Activated naive CD4-positive, alpha-beta T cell treated with anti-CD3 and anti-CD28 coated beads, Interleukin-2, amount 50 U/mL, for 16 hours (primary cell): ENCODE measurements around the gene STX17.
A peak's percentile ranks its signal among the peaks of the same experiment; 100 is the strongest.
"Not testable (repeated sequence)": the region's sequence is repeated elsewhere in the genome, so short reads cannot be mapped to it uniquely, and the experiment has no call there.

Experiments used
- DNase-seq: peaks from one replicate; pipeline ENCODE4 v3.0.0-alpha.2; 2020

The STX17 gene

DNA sequence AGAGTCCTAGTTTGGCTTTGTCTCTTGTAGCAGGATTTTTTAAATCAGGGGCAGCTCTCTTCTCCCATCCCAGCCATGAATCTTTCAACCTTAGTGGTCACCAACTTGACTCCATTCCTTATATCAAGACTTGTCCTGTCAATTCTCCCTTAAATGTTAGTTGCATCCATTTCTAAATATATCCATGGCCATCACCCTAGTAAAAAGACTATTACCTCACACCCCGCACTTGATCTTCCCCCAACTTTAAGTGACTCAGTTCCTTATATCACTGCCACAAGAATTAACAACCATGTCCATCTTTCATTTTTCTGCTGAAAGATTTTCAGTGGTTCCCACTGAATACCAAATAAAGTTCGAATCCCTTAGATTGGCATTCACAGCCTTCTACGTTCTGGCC lies 67.0 kb downstream of the STX17 start:
- no peak for DNase-seq

GRCh38 chr9:99977033-99977792 lies 70.8 kb downstream of the STX17 start:
- DNase-seq = no peak

DNA sequence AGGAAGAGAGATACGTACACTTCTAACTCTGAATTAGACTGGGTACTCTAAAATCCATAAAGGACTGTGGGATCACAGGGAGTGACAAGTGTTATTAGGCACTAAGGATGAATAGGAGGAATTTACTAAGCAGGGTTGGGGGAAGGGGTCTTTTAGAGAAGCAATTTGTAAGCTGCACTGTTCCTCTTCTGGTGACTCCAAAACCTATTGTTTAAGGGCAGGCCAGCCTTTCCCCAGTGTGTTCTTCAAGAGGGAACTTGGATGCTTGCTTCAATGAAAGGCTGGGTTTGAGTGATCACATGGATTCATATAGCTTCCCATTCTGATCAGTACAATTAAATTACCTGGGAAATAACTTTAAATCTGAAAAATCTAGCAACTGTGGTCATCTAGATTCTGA lies 71.8 kb downstream of the STX17 start:
- no peak for DNase-seq

DNA sequence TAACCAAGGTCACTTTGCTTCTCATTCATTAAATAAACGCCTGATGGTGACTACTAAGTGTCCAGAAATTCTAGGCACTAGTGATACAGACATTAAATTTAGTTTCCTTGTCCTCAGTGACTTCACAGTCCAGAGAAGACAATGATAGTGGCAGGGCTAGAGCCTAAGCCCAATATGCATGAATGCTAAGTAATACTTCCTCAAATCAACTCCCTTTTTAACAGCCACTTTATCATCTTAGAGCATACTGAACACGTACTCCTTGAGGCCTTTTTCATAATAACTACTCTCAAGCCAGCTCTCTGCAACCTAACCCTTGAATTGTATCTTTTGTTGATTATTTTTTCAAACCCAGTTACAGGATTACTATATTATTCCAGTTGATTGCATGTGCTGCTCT lies 74.1 kb downstream of the STX17 start:
- DNase-seq = no peak

GRCh38 chr9:99986642-99987041 lies 80.2 kb downstream of the STX17 start:
- no peak for DNase-seq

- not testable (repeated sequence) for DNase-seq
Measured at GRCh38 chr9:99990508-99990907, 84.1 kb downstream of the STX17 start.

DNA sequence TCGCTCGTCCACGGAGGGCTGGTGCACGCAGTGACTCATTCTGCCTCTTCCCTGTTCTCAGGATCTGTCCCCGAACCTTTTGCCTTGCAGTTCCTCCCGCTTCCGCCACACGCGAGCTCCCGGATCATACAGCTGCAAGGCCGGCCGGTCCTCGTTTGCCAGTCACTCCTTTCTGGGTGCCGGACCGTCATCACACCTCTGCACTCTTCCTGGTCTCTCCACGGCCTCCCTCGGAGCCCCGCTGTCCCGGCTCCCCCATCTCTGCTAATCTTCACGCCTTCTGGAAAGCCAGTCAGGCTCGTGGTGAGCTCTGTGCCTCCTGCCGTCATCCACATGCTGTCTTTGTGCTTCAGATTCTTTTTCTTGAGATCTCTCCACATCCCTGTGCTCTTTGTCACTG lies 91.8 kb downstream of the STX17 start:
- DNase-seq = no peak

- no peak for DNase-seq
Measured at GRCh38 chr9:99998866-99999265, 92.4 kb downstream of the STX17 start.

GRCh38 chr9:99999797-100000196 lies 93.3 kb downstream of the STX17 start:
- no peak for DNase-seq

GRCh38 chr9:100011062-100011681 lies 104.7 kb downstream of the STX17 start:
- peak; percentile 16 for DNase-seq

DNA sequence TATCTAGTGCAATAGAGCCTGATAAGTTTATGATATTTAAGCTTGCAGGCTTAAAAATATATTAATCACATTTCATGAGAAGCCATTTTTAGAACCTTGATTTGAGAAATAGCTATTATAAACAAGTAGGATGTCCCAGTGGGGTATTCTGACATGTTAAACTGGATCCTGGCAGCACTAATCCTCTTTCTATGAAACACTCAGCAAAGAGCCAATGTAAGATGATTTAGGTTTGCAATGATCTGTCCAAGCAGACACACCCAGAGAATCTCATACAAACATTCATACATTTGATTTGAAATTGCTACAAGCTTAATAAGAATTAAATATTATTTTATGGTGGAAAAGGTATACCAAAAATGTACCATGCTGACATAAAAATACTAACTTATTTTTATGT lies 105.8 kb downstream of the STX17 start:
- DNase-seq = no peak

- DNase-seq = no peak
Measured at GRCh38 chr9:100013573-100013972, 107.1 kb downstream of the STX17 start.

DNA sequence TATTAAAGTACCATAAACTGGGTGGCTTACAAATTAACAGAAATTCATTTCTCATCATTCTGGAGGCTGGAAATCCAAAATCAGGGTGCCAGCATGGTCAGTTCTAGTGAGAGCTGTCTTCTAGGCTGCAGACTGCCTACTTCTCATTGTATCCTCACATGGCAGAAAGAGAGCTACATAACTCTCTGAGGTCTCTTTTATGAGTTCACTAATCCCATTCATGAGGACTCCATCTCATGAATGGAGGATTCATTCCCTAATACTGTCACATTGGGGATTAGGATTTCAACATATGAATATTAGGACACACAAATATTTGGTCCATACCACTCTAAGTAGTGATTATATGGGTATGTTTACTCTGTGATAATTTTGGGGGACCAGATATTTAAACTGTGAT lies 108.4 kb downstream of the STX17 start:
- no peak for DNase-seq

DNA sequence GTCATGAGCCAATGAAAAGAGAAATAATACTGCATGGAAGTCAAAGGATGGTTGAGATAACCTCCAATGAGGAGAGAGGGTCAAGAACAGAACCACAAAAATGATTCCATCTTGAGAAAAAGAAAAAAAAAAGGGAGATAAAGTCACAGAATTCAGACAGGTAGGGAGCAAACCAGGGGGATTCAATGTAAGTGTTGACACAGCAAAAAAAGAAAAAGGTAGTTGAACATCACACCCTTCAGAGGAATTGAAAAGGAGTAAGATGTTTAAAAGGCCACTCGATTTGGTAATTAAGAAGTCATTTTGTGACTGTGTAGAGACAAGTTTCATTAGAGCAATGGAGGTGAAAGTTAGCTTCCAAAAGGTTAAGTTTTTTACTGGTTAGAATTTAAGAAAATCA lies 113.1 kb downstream of the STX17 start:
- no peak for DNase-seq
